ENCODE results near the gene GNB2. TPM values are rescaled to one million over a fixed set of nuclear protein-coding genes. Genes with fewer than 3 reads are reported as not detected.

GNB2 gene
- total and polyA plus RNA-seq, 2 of the 13 experiments (the other 11 are each of a cell fraction or from before 2014, with no cell fraction given) = 48.3 to 67.1 TPM

- TF ChIP-seq ZBTB40 (IDR thresholded peaks at IDR 0.05) = no peak
- TF ChIP-seq ZBTB40 (CRISPR knock-in tag; IDR thresholded peaks at IDR 0.05) = peak; percentile 52; the same call in 1 of the 2 replicates
- TF ChIP-seq FOSL1 (CRISPR knock-in tag; IDR thresholded peaks at IDR 0.05; ENCODE audit: borderline replicate concordance) = no peak
- no peak for TF ChIP-seq HINFP (CRISPR knock-in tag; IDR thresholded peaks at IDR 0.05; ENCODE audit: low read depth)
- TF ChIP-seq HIC2 (CRISPR knock-in tag; IDR thresholded peaks at IDR 0.05; ENCODE audit: low read depth) = 0 out of 2 replicates have a peak, but pooled peaks have one; percentile 41
- TF ChIP-seq ZNF790 (CRISPR knock-in tag; IDR thresholded peaks at IDR 0.05; ENCODE audit: borderline replicate concordance) = peak; percentile 87; the same call in 1 of the 2 replicates
- TF ChIP-seq BCL6 (CRISPR knock-in tag; IDR thresholded peaks at IDR 0.05) = peak; percentile 28; the same call in 1 of the 2 replicates
- TF ChIP-seq FIP1L1 (IDR thresholded peaks at IDR 0.05; ENCODE audit: borderline replicate concordance, insufficient read depth, low read depth, low read length) = no peak
- TF ChIP-seq BRF2 (CRISPR knock-in tag; IDR thresholded peaks at IDR 0.05) = no peak
- TF ChIP-seq ZBTB20 (CRISPR knock-in tag; IDR thresholded peaks at IDR 0.05; ENCODE audit: borderline replicate concordance, low read depth) = peak; percentile 86; the same call in 1 of the 2 replicates
- 0 out of 2 replicates have a peak, but pooled peaks have one; percentile 49 for TF ChIP-seq NFKBIZ (CRISPR knock-in tag; IDR thresholded peaks at IDR 0.05)
- 0 out of 2 replicates have a peak, but pooled peaks have one; percentile 42 for TF ChIP-seq ZBTB7B (CRISPR knock-in tag; IDR thresholded peaks at IDR 0.05)
- peak; percentile 84; the same call in 1 of the 2 replicates for TF ChIP-seq SRY (CRISPR knock-in tag; IDR thresholded peaks at IDR 0.05)
- TF ChIP-seq ZSCAN30 (CRISPR knock-in tag; IDR thresholded peaks at IDR 0.05) = 0 out of 2 replicates have a peak, but pooled peaks have one; percentile 81
These were observed 17.4 kb upstream of the GNB2 start, which contains the start of gene ACTL6B (continued) for GRCh38 chr7:100655908-100656674.
